Measurements from ENCODE around the gene SLCO2A1.

DNA sequence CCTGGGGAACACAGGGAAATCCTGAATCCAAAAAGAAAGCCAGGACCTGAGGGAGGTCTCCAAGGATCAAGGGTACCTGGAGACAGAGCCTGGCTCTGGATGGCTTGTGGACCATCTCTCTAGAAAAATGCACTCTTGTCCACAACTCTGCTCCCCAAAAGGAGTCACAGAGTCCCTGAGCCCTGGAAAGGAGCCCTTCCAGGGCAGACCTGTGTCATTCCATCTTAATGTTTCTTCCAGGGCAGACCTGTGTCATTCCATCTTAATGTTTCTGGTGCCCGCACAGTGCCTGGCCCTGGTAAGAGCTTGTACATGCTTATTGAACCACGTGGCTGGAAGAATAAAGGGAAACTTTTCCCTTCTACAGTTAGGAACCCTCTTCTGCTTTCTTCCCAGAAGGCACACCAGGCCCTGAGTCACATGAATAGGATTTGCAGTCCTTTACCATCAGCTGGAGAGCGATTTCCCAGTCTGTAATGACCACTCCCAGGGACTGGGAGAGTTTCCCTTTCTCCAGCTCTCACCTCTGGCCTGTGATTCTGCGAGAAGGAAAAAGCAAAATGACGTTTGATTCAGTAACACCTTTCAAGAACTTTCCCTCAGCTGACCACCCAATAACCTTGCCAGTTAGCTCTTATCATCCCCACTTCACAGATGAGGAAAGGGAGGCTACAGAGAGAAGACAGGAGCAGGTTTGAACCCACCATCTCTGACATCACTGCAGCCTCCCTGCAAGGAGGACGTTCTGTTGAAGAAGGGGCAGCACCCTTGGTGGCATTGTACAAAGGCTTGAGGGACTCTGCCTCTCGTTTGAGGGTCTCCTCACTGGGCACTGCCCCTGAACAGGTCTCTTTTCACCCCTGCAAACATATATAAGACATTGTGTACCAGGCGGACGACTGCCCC lies 35.8 kb upstream of the SLCO2A1 start:
- TF ChIP-seq EZH2 (IDR thresholded peaks at IDR 0.05) (no peak), FOXP2 (optimal IDR thresholded peaks at IDR 0.05; ENCODE audit: control extremely low read depth, extremely low read length, insufficient read depth) (no peak), POLR2AphosphoS5 (IDR thresholded peaks at IDR 0.05; ENCODE audit: borderline replicate concordance, low read depth, low read length) (no peak)

Data from SK-N-MC (cell line).